Measurements from ENCODE around the gene GPR65. TPM values are rescaled to one million over a fixed set of nuclear protein-coding genes. Genes with fewer than 3 reads are reported as not detected.

The GPR65 gene
- total and polyA plus RNA-seq, 2 donors (not counting 1 experiment from before 2014, with no cell fraction given) = 8.7 to 13.4 TPM

- no peak overlapping the region for H3K27ac ChIP-seq (ENCODE audit: low read length in 2 of 2)
- DNase-seq = no peak
- H3K4me1 Mint-ChIP-seq = no peaks in the 10 kb centered on the region
- no peaks in the 10 kb centered on the region for H3K4me1 ChIP-seq (ENCODE audit: control insufficient read depth in 2 of 2, insufficient read depth in 2 of 2, low read length in 2 of 2)
- no peak for TF ChIP-seq CTCF (IDR thresholded peaks at IDR 0.05)
- no peak for TF ChIP-seq EZH2 (IDR thresholded peaks at IDR 0.05; ENCODE audit: borderline replicate concordance, insufficient read depth, low read depth, low read length, poor library complexity, severe bottlenecking)
- H3K4me3 ChIP-seq (ENCODE audit: control extremely low read depth in 1 of 5, extremely low read depth in 1 of 5, insufficient read depth in 1 of 5, low read depth in 2 of 5, low read length in 4 of 5) = no peak overlapping the region
- H3K9ac ChIP-seq (ENCODE audit: low read length) = no peak overlapping the region
- H3K4me3 Mint-ChIP-seq = no peak overlapping the region
- ChIA-PET CTCF (interaction anchor here (1.2 kb wide), 1 partner anchor 108 kb away, joined by 3 read pairs; no protein-coding TSS in a partner anchor), POLR2A (no interaction called here)
- H3K36me3 ChIP-seq (replicated peaks in 1 of 2; ENCODE audit: control extremely low read depth in 1 of 2, control insufficient read depth in 1 of 2, extremely low read depth in 1 of 2, insufficient read depth in 2 of 2, low read length in 1 of 2) = no peaks in the 10 kb centered on the region
- intact Hi-C loops (cut with micrococcal nuclease) = no loop called here
- no peak overlapping the region for H2AFZ ChIP-seq (ENCODE audit: insufficient read depth, low read depth, low read length, poor library complexity, severe bottlenecking)
- H4K20me1 ChIP-seq (ENCODE audit: control insufficient read depth, insufficient read depth, low read length, poor library complexity, severe bottlenecking) = no peaks in the 10 kb centered on the region
- H3K27ac Mint-ChIP-seq = no peak overlapping the region
- ATAC-seq (ENCODE audit: low read depth) = no peak
- no peaks in the 10 kb centered on the region for H3K9me3 ChIP-seq (ENCODE audit: control extremely low read depth in 1 of 3, control insufficient read depth in 2 of 3, insufficient read depth in 1 of 3, low read length in 2 of 3)
- H3K27me3 Mint-ChIP-seq = peaks cover 13% of the 10 kb centered on the region
- no CpG with 5 or more reads among the region's 3 CpGs for WGBS (ENCODE audit: insufficient coverage)
- H3K79me2 ChIP-seq (ENCODE audit: control insufficient read depth, insufficient read depth, low read length) = no peaks in the 10 kb centered on the region
- no peak overlapping the region for H3K4me2 ChIP-seq (replicated peaks; ENCODE audit: low read depth, low read length, poor library complexity, severe bottlenecking)
- H3K27me3 ChIP-seq (replicated peaks in 1 of 4; ENCODE audit: control extremely low read depth in 1 of 4, control insufficient read depth in 3 of 4, insufficient read depth in 4 of 4, low read length in 3 of 4) = peaks cover 0 to 7% (median 0%) of the 10 kb centered on the region in 4 experiments
- peaks cover 3% of the 10 kb centered on the region for H3K9me3 Mint-ChIP-seq (ENCODE audit: insufficient read depth)
Observed at GRCh38 chr14:88060576-88060975, 55.6 kb downstream of the GPR65 start.

DNA sequence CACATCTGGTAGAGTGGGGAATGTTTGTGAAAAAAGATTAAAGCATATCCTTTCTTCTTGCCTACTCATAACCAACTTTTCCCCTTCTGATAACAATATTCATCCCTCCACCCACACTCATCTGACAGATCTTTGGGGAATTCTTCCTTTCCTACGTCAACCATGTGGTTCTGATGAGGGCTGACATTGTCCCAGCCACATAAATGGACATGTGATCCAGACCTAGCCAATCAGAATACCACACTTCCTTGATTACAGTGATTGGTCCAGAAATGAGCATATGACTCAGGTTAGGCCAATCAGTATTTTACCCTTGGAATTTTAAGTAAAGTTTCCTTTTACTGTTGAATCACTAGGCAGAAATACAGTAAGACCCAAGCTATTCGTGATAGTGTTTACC is 58.9 kb downstream of the GPR65 start:
- intact Hi-C loops (cut with micrococcal nuclease) = no loop called here
- Mint-ChIP-seq H3K9me3 (ENCODE audit: insufficient read depth) (peaks cover 3% of the 10 kb centered on the region), H3K27ac (no peak overlapping the region), H3K27me3 (peaks cover under 1% of the 10 kb centered on the region), H3K4me1 (no peaks in the 10 kb centered on the region), H3K4me3 (no peak overlapping the region)
- Histone ChIP-seq H3K27me3 (replicated peaks in 1 of 4; ENCODE audit: control extremely low read depth in 1 of 4, control insufficient read depth in 3 of 4, insufficient read depth in 4 of 4, low read length in 3 of 4) (no peaks in the 10 kb centered on the region), H3K27ac (ENCODE audit: low read length in 2 of 2) (no peak overlapping the region), H3K4me1 (ENCODE audit: control insufficient read depth in 2 of 2, insufficient read depth in 2 of 2, low read length in 2 of 2) (no peaks in the 10 kb centered on the region), H2AFZ (ENCODE audit: insufficient read depth, low read depth, low read length, poor library complexity, severe bottlenecking) (no peak overlapping the region), H3K36me3 (replicated peaks in 1 of 2; ENCODE audit: control extremely low read depth in 1 of 2, control insufficient read depth in 1 of 2, extremely low read depth in 1 of 2, insufficient read depth in 2 of 2, low read length in 1 of 2) (no peaks in the 10 kb centered on the region), H3K4me3 (ENCODE audit: control extremely low read depth in 1 of 5, extremely low read depth in 1 of 5, insufficient read depth in 1 of 5, low read depth in 2 of 5, low read length in 4 of 5) (no peak overlapping the region), H3K9me3 (ENCODE audit: control extremely low read depth in 1 of 3, control insufficient read depth in 2 of 3, insufficient read depth in 1 of 3, low read length in 2 of 3) (no peaks in the 10 kb centered on the region), H3K79me2 (ENCODE audit: control insufficient read depth, insufficient read depth, low read length) (no peaks in the 10 kb centered on the region), H4K20me1 (ENCODE audit: control insufficient read depth, insufficient read depth, low read length, poor library complexity, severe bottlenecking) (no peaks in the 10 kb centered on the region), H3K4me2 (replicated peaks; ENCODE audit: low read depth, low read length, poor library complexity, severe bottlenecking) (no peak overlapping the region), H3K9ac (ENCODE audit: low read length) (no peak overlapping the region)
- no peak for DNase-seq
- CTCF ChIA-PET = no interaction called here
- POLR2A ChIA-PET = interaction anchor here (0.6 kb wide), 1 partner anchor 182 kb away, joined by 7 read pairs; no protein-coding TSS in a partner anchor
- TF ChIP-seq CTCF (IDR thresholded peaks at IDR 0.05) = no peak
- no peak for TF ChIP-seq EZH2 (IDR thresholded peaks at IDR 0.05; ENCODE audit: borderline replicate concordance, insufficient read depth, low read depth, low read length, poor library complexity, severe bottlenecking)
- no CpG with 5 or more reads among the region's 2 CpGs for WGBS (ENCODE audit: insufficient coverage)
- no peak for ATAC-seq (ENCODE audit: low read depth)

Small RNAs within 50 kb of the gene (small RNA-seq; reads per million reads assigned to genes)
- gene RNU6-835P (ENCODE audit: insufficient read length, low read depth, low replicate concordance) = not detected

Other genes starting within 250 kb of the GPR65 start
- gene GALC, start 12.0 kb upstream of the GPR65 start, total RNA-seq = 15.6 and 17.8 TPM in 2 replicates
- 4.9 and 8.8 TPM in 2 replicates for gene GALC, start 12.0 kb upstream of the GPR65 start, polyA plus RNA-seq

Data from B cell (primary cell).